GM12801 (cell line): ENCODE measurements around the gene OPTC.

Source experiments
- TF ChIP-seq, protein P1 (sequence below): IDR thresholded peaks from one replicate; pipeline ENCODE4 v1.5.1; 2011; ENCODE audit warnings: control low read depth; ENCODE audit not compliant: insufficient read length; ENCODE audit errors: extremely low read depth

The OPTC gene

GRCh38 chr1:203475012-203475981 lies 18.7 kb upstream of the OPTC start, which contains the start of gene PRELP:
TSS of gene PRELP (plus strand) at chr1:203475806. CDS start at chr1:203483185, 7,379 bp downstream.
- TF ChIP-seq, protein P1, sequence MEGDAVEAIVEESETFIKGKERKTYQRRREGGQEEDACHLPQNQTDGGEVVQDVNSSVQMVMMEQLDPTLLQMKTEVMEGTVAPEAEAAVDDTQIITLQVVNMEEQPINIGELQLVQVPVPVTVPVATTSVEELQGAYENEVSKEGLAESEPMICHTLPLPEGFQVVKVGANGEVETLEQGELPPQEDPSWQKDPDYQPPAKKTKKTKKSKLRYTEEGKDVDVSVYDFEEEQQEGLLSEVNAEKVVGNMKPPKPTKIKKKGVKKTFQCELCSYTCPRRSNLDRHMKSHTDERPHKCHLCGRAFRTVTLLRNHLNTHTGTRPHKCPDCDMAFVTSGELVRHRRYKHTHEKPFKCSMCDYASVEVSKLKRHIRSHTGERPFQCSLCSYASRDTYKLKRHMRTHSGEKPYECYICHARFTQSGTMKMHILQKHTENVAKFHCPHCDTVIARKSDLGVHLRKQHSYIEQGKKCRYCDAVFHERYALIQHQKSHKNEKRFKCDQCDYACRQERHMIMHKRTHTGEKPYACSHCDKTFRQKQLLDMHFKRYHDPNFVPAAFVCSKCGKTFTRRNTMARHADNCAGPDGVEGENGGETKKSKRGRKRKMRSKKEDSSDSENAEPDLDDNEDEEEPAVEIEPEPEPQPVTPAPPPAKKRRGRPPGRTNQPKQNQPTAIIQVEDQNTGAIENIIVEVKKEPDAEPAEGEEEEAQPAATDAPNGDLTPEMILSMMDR, result no peak

GRCh38 chr1:203476216-203476814 lies 17.6 kb upstream of the OPTC start:
- TF ChIP-seq, protein P1, result no peak

- TF ChIP-seq, protein P1, result no peak
Measured at GRCh38 chr1:203477748-203478147, 16.2 kb upstream of the OPTC start.

DNA sequence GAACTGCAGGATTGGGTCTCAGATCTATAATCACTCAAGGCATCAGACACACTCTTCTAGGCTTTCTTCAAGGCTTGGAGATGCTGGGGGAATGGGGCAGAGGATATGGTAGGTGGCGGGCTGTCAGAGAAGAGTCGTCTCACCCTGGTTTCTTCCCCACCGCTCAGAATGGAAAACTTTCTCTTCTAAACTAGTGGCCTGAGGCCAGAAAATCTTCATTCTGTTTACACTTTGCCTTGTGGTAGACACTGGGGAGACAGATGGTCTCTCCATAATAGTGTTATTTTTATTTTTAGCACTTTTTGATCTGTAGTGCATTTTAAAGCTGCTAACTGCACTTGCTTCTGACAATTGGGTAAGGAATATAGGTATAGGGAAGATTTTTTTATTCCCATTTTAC lies 15.7 kb upstream of the OPTC start:
- TF ChIP-seq, protein P1, result no peak

GRCh38 chr1:203478986-203479385 lies 15.0 kb upstream of the OPTC start:
- TF ChIP-seq, protein P1, result no peak

DNA sequence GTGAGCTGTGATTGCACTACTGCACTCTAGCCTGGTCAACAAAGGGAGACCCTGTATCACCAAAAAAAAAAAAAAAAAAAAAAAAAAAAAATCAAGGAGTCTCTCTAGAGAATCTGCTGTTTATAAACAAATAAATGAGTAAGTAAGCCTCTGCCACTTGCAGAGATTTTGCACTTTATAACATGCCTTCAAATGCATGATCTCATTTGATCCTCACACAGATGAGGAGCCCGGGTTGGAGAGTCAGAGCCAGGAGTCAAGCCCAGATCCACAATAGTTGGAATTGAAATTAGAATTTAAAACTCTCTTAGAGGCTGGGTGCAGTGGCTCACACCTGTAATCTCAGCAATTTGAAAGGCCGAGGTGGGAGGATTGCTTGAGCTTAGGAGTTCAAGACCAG lies 14.3 kb upstream of the OPTC start:
- TF ChIP-seq, protein P1, result no peak

- TF ChIP-seq, protein P1, result no peak
Measured at GRCh38 chr1:203480084-203480483, 13.9 kb upstream of the OPTC start.
